ENCODE data around the gene ACOT12. TPM values are rescaled to one million over a fixed set of nuclear protein-coding genes. Genes with fewer than 3 reads are reported as not detected.

ACOT12 gene
- total and polyA plus RNA-seq, 2 experiments from 2014 or later = not detected

DNA sequence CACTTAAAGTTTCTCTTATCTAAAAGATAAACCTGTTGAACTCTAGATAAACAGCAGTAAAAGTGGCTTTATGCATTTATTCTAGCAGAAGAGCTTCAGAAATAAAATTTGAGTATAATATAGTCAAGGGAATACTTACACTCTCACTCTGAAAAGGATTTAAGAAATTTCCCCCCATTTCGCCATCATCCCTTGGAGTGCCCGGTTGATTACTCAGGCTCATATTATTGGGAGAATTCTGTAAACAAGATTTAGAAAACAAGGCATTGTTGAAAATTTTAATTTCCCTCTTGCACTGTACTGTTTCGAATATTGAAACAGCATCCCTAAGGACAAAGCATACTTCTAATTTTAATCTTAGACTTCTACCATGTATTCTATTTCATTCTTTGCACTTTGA lies 34.5 kb upstream of the ACOT12 start:
- no peaks in the 10 kb centered on the region for H3K4me1 ChIP-seq (ENCODE audit: low read depth)
- no peak overlapping the region for H3K4me3 ChIP-seq
- no peaks in the 10 kb centered on the region for H3K27me3 ChIP-seq
- H3K27ac ChIP-seq = peak overlapping the region; percentile 53
- DNase-seq (ENCODE audit: low read depth in 1 of 2, low spot score in 1 of 2) = no peak
- TF ChIP-seq, protein P1, sequence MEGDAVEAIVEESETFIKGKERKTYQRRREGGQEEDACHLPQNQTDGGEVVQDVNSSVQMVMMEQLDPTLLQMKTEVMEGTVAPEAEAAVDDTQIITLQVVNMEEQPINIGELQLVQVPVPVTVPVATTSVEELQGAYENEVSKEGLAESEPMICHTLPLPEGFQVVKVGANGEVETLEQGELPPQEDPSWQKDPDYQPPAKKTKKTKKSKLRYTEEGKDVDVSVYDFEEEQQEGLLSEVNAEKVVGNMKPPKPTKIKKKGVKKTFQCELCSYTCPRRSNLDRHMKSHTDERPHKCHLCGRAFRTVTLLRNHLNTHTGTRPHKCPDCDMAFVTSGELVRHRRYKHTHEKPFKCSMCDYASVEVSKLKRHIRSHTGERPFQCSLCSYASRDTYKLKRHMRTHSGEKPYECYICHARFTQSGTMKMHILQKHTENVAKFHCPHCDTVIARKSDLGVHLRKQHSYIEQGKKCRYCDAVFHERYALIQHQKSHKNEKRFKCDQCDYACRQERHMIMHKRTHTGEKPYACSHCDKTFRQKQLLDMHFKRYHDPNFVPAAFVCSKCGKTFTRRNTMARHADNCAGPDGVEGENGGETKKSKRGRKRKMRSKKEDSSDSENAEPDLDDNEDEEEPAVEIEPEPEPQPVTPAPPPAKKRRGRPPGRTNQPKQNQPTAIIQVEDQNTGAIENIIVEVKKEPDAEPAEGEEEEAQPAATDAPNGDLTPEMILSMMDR (IDR thresholded peaks at IDR 0.05; ENCODE audit: low read depth, low read length) = no peak
- H3K9me3 ChIP-seq (ENCODE audit: low read depth) = no peaks in the 10 kb centered on the region
- H3K36me3 ChIP-seq = no peaks in the 10 kb centered on the region

DNA sequence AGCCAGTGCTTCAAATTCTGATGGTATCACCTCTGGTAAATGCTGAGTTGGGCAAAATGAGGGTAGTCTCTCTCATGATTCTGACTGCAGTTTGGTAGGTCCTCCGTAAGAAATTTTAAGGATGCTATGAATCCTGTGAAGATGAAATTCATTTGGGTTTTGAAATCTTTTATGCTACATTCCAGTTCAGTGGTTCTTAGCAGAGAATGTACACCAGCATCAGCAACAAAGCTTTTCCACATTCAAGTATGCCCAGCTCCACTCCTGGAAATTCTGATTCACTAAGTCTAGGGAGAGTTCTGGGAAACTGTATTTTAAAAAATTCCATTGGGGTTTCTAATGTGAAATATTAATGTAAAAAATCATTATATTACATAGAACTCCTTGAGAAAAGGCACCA lies 33.6 kb upstream of the ACOT12 start:
- DNase-seq (ENCODE audit: low read depth in 1 of 2, low spot score in 1 of 2) = no peak
- no peaks in the 10 kb centered on the region for H3K4me1 ChIP-seq (ENCODE audit: low read depth)
- H3K36me3 ChIP-seq = no peaks in the 10 kb centered on the region
- TF ChIP-seq, protein P1 (IDR thresholded peaks at IDR 0.05; ENCODE audit: low read depth, low read length) = no peak
- H3K9me3 ChIP-seq (ENCODE audit: low read depth) = no peaks in the 10 kb centered on the region
- H3K4me3 ChIP-seq = no peak overlapping the region
- H3K27me3 ChIP-seq = no peaks in the 10 kb centered on the region
- H3K27ac ChIP-seq = peak overlapping the region; percentile 53

DNA sequence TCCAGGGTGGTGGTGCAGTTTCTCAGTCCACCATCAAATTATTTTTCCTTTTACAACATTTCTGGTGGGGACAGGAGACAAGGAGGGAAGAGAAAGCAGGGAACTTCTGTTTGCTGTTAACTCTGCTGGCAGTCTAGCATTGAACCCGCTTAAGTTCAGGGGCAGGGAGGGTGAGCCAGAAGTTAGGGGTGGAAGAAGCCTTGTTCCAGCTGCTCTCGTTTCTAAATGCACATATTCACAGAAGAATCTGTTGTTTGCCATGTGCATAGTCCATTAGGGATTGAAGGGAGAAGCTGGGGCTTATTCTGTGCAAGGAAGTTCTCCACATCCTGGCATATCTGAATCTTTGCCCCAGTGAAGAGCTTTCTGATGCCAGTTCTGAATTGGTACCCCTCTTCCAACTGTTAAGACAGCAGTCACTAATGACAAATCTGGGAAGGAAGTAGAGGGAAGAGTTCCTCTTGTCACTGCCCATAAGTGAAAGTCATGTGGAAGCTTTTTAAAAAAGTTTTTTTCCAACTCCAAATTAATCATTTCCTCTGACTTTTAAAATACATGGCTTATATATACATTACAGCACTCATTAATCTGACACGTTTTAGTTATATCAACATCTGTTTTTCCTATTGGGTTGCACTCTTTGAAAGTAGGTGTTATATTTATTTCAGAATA lies 32.6 kb upstream of the ACOT12 start:
- H3K4me3 ChIP-seq = no peak overlapping the region
- H3K4me1 ChIP-seq (ENCODE audit: low read depth) = no peaks in the 10 kb centered on the region
- no peaks in the 10 kb centered on the region for H3K27me3 ChIP-seq
- H3K9me3 ChIP-seq (ENCODE audit: low read depth) = no peaks in the 10 kb centered on the region
- DNase-seq (ENCODE audit: low read depth in 1 of 2, low spot score in 1 of 2) = no peak
- H3K27ac ChIP-seq = peak overlapping the region; percentile 59
- no peaks in the 10 kb centered on the region for H3K36me3 ChIP-seq
- TF ChIP-seq, protein P1 (IDR thresholded peaks at IDR 0.05; ENCODE audit: low read depth, low read length) = no peak

DNA sequence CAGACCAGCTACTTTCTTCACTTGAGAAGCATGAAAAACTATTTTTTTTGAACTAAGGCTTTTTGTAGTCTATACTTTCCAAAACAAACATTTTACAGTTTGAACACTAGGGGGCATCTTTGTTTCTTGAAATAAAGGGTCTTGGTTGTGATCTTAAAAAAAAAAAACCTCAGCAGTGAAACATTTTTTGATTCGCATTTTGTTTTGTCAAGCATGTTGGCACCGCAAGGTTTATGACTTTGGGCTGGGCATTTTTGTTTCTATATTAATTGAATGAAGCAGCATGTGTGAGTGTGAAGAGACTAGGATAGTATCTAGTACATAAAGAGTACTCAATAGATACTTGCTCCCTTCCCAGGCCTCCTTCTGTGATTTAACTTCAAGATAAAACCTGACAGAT lies 31.6 kb upstream of the ACOT12 start:
- Histone ChIP-seq H3K4me3 (no peak overlapping the region), H3K36me3 (no peaks in the 10 kb centered on the region), H3K27me3 (no peaks in the 10 kb centered on the region), H3K9me3 (ENCODE audit: low read depth) (no peaks in the 10 kb centered on the region), H3K4me1 (ENCODE audit: low read depth) (no peaks in the 10 kb centered on the region), H3K27ac (no peak overlapping the region)
- TF ChIP-seq, protein P1 (IDR thresholded peaks at IDR 0.05; ENCODE audit: low read depth, low read length) = peak; percentile 51
- peak; percentile 59 to 64 for DNase-seq (ENCODE audit: low read depth in 1 of 2, low spot score in 1 of 2)

DNA sequence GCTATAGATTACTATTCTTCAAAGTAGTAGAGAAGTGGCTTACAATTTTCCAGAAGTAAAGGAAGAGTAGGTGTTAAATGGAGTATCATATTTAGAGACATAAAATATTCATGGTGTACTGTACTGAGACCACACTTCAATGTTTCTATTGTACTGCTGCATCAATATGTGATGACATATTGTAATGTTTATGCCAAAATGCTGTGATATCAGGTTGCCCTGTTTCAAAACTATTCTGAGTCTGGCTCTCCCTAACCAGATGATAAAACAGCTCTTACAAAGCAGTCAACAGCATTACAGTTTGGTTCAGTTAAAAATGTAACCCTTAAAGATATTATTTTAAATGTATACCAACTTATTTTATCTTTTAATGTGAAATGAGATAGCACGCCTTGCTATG lies 30.8 kb upstream of the ACOT12 start:
- TF ChIP-seq, protein P1 (IDR thresholded peaks at IDR 0.05; ENCODE audit: low read depth, low read length) = no peak
- no peaks in the 10 kb centered on the region for H3K4me1 ChIP-seq (ENCODE audit: low read depth)
- no peak overlapping the region for H3K4me3 ChIP-seq
- peak in 1 of 2 donors; percentile 49 for DNase-seq (ENCODE audit: low read depth in 1 of 2, low spot score in 1 of 2)
- no peaks in the 10 kb centered on the region for H3K9me3 ChIP-seq (ENCODE audit: low read depth)
- H3K27ac ChIP-seq = no peak overlapping the region
- H3K36me3 ChIP-seq = peaks cover 6% of the 10 kb centered on the region
- H3K27me3 ChIP-seq = no peaks in the 10 kb centered on the region

Data from cardiac muscle cell (in vitro differentiated cells and primary cell).